GM06990 (cell line): ENCODE data around the gene ATP13A1.

ENCODE experiments used
- DNase-seq: peaks from one replicate; pipeline ENCODE4 v3.0.0-alpha.2; 2011; ENCODE audit not compliant: insufficient read length; ENCODE audit errors: extremely low read depth
- H3K27me3 ChIP-seq: replicated peaks from 2 replicates; pipeline ENCODE4 v1.6.0; 2011; ENCODE audit warnings: low read length; ENCODE audit not compliant: control insufficient read depth, insufficient read depth
- H3K36me3 ChIP-seq: 2 replicates; pipeline ENCODE4 v1.5.1; 2011; ENCODE audit warnings: low read length; ENCODE audit not compliant: control insufficient read depth, insufficient read depth
- H3K4me3 ChIP-seq: replicated peaks from 2 replicates; pipeline ENCODE4 v1.5.1; 2011; ENCODE audit warnings: low read depth, mild to moderate bottlenecking, control low read depth, low read length
- TF ChIP-seq, protein P1 (sequence below): IDR thresholded peaks from 2 replicates; pipeline ENCODE4 v1.5.1; 2011; ENCODE audit warnings: low read length, control low read depth, mild to moderate bottlenecking, inconsistent platforms; ENCODE audit not compliant: insufficient read depth, poor library complexity, severe bottlenecking

Gene ATP13A1

DNA sequence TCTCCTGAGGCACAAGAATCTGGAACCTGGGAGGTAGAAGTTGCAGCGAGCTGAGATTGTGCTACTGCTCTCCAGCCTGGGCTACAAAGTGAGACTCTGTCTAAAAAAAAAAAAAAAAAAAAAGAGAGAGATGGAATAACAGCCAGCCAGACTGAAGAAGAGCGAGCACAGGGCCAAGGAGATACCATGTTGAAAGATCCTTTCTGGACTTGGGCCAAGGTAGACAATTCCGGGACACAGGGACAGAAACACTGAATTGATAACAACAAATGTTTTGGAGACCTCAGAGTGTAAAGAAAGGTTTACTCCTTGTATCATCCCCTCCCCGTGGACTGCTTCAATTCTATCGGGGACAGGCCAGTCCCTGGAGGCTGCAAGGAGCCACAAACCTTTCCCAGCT lies 40.1 kb downstream of the ATP13A1 start:
- Histone ChIP-seq H3K36me3 (peaks cover 4% of the 10 kb centered on the region), H3K27me3 (no peaks in the 10 kb centered on the region), H3K4me3 (no peak overlapping the region)
- TF ChIP-seq, protein P1, sequence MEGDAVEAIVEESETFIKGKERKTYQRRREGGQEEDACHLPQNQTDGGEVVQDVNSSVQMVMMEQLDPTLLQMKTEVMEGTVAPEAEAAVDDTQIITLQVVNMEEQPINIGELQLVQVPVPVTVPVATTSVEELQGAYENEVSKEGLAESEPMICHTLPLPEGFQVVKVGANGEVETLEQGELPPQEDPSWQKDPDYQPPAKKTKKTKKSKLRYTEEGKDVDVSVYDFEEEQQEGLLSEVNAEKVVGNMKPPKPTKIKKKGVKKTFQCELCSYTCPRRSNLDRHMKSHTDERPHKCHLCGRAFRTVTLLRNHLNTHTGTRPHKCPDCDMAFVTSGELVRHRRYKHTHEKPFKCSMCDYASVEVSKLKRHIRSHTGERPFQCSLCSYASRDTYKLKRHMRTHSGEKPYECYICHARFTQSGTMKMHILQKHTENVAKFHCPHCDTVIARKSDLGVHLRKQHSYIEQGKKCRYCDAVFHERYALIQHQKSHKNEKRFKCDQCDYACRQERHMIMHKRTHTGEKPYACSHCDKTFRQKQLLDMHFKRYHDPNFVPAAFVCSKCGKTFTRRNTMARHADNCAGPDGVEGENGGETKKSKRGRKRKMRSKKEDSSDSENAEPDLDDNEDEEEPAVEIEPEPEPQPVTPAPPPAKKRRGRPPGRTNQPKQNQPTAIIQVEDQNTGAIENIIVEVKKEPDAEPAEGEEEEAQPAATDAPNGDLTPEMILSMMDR = no peak
- no peak for DNase-seq

DNA sequence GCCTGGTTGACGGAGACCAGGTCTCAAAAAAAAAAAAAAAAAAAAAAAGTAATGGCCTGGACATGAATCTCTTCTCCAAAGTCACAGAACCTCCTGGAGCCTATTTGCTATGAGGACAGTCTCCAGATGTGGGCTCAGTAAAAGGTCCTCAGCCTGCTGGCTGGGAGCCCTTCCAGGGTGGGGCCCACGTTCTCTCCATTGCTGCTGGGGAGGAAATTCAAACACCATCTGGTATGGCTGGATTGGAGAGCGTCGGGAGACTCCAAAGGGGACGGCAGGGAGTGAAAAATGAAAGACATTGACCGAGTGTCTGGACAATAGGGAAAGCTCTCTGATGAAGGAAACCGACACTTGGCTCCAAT lies 43.6 kb downstream of the ATP13A1 start:
- Histone ChIP-seq H3K27me3 (no peaks in the 10 kb centered on the region), H3K4me3 (no peak overlapping the region), H3K36me3 (peaks cover 4% of the 10 kb centered on the region)
- TF ChIP-seq, protein P1 = no peak
- no peak for DNase-seq

DNA sequence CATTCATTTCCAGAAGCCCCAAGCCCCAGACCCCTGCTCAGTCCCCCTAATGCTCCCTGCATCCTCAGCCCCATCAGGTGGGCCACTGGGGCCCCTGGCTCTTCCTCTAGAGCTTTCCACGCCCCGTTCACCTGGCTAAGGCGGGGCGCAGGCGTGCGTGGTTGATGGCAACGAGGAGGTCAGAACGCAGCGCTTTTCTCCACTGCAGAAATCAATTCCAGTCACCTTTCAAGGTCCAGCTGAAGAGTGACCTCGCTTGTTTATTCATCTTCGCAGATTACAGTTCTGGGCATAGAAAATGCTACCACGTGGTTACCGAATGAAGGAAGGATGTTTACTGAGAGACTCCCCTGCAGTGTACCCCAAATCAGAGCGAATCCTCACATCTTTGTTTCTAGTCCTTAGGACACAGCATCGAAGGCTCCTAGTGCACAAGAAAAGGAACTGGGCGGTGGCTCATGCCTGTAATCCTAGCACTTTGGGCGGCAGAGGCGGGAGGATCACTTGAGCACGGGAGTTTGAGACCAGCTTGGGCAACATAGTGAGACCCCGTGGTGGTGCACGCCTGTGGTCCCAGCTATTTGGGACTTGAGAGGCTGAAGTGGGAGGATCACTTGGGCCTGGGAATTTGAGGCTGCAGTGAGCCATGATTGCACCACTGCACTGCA lies 44.2 kb downstream of the ATP13A1 start:
- Histone ChIP-seq H3K27me3 (no peaks in the 10 kb centered on the region), H3K4me3 (no peak overlapping the region; the same call in 1 of the 2 replicates), H3K36me3 (peaks cover 2% of the 10 kb centered on the region)
- DNase-seq = no peak
- TF ChIP-seq, protein P1 = no peak

DNA sequence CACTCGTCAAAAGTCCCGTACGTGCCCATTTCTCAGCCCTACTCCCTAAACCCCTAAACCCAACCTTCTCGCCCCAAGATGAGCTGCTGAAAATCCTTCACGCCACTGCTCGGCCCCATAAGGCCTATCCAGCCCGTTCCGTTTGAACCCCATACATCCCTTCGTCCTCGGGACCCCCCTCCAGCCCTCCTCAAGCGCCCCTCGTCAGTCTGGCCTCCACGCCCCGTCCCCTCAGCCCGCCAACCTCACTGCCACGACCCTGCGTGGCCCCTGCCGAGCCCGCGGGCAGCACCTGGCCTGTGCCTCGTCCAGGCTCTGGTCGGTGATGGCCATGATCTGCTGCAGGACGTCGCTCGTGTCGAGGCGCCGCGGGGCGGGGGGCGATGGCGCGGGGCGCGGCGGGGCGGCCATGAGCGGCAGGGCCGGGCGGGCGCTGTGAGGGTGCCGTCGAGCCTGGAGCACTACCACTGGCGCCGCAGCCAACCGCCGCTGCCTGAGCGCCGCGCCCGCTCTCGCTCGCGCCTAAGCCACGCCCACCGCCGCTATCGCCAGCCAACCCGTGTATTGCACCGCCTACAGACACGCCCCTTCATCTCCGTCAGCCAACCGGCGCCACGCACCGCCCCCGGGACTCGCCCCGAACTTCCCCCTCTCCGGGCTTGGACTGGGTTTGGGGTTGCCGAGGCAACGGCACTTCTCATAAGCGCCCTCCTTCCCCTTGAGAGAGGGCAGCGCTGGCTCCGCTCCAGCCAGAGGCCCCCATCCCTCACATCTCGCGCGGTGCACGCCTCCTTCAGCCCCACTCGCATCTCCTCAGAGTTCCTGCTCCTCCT lies 45.0 kb downstream of the ATP13A1 start, which contains the start of gene PBX4:
Gene PBX4 (minus strand): TSS at position 469 of the 833 bp plus-strand sequence. CDS start 58 bp downstream, at position 411.
- Histone ChIP-seq H3K36me3 (no peaks in the 10 kb centered on the region; the same call in none of the 2 replicates), H3K27me3 (no peaks in the 10 kb centered on the region), H3K4me3 (peak within 1 kb of the TSS; percentile 82)
- TF ChIP-seq, protein P1 = no peak
- DNase-seq = peak; percentile 98

DNA sequence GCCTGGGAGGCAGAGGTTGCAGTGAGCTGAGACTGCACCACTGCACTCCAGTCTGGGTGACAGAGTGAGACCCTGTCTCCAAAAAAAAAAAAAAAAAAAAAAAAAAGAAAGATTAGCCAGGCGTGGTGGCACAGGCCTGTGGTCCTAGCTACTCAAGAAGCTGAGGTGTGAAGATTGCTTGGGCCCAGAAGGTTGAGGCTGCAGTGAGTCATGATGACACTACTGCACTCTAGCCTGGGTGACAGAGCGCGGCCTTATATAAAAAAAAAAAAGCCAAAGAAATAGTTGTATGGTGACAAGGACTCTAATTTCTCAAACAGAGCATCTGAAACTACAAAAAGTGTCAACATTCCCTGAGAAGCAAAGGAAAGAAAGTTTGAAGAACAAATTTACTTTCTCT lies 48.4 kb downstream of the ATP13A1 start:
- DNase-seq = no peak
- Histone ChIP-seq H3K36me3 (no peaks in the 10 kb centered on the region; the same call in none of the 2 replicates), H3K27me3 (no peaks in the 10 kb centered on the region), H3K4me3 (no peak overlapping the region)
- TF ChIP-seq, protein P1 = no peak
